Measurements from ENCODE around the gene EMC8. TPM values are rescaled to one million over a fixed set of nuclear protein-coding genes. Genes with fewer than 3 reads are reported as not detected.

The EMC8 gene
- total and polyA plus RNA-seq, 8 donors = 1.8 to 38.8 (median 16.4) TPM

DNA sequence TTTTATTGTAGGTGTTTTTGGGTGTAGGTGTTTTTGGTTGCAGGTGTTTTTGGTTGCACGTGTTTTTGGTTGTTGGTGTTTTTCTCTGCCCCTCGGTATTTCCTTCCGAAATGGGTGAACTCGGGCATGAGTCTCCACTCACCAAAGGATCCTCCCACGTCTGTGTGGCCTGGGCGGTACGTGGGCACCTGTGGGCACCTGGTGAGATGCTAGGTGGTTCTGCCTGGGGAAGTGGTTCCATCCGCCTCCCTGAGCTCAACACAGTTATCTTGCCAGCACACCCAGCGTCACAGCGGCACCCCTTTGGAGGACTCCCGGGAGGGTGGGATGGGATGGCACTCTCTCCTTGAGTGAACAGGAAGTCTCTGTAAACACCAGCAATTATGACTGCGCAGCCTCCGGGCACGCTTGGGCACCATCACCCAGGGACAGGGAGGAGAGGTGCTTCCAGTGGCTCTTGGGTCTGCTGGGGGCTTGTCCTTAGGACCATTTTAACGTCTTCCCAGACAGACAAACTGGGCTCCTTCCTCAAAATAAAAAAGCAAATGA is 29.9 kb upstream of the EMC8 start:
- intact Hi-C loops (cut with DNase I; ENCODE audit: low total_unique reads) = loop anchor here (10.0 kb wide), 1 partner anchor 696 kb away; no protein-coding TSS in a partner anchor
- no peak for DNase-seq
- Histone ChIP-seq H3K4me3 (no peak overlapping the region), H3K9me3 (no peaks in the 10 kb centered on the region), H3K27ac (no peak overlapping the region), H3K27me3 (peaks cover 0 to 35% (median 0%) of the 10 kb centered on the region in 3 donors), H3K4me1 (peaks cover 0 to 10% (median 4%) of the 10 kb centered on the region in 4 donors), H3K36me3 (no peaks in the 10 kb centered on the region)
- 67 to 81% (median 80%) methylated on average over 12 to 15 of the region's 15 CpGs for WGBS, 5 donors
- TF ChIP-seq EP300 (IDR thresholded peaks at IDR 0.05) = no peak
- TF ChIP-seq, protein P1, sequence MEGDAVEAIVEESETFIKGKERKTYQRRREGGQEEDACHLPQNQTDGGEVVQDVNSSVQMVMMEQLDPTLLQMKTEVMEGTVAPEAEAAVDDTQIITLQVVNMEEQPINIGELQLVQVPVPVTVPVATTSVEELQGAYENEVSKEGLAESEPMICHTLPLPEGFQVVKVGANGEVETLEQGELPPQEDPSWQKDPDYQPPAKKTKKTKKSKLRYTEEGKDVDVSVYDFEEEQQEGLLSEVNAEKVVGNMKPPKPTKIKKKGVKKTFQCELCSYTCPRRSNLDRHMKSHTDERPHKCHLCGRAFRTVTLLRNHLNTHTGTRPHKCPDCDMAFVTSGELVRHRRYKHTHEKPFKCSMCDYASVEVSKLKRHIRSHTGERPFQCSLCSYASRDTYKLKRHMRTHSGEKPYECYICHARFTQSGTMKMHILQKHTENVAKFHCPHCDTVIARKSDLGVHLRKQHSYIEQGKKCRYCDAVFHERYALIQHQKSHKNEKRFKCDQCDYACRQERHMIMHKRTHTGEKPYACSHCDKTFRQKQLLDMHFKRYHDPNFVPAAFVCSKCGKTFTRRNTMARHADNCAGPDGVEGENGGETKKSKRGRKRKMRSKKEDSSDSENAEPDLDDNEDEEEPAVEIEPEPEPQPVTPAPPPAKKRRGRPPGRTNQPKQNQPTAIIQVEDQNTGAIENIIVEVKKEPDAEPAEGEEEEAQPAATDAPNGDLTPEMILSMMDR (IDR thresholded peaks at IDR 0.05) = no peak

DNA sequence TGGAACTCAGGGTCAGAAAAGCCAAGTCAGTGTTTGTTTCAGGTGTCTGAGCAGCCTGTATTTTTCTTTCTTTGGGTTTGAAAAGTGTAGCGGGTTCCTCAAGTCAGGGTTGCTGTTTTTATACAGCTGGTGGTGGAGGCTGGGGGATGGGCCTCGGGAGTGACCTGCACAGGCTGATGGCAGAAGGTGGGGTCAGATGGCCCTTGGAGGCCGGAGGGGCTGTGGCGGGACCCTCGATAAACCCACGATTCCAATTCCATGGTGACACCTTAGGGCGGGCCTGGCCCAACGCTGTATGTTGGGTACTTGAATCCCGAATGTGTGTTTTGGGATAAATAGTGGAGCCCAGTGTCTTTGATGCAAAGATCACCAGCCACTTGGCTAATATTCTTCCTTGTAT is 28.8 kb upstream of the EMC8 start:
- intact Hi-C loops (cut with DNase I; ENCODE audit: low total_unique reads) = loop anchor here (10.0 kb wide), 1 partner anchor 697 kb away; no protein-coding TSS in a partner anchor
- Histone ChIP-seq H3K36me3 (no peaks in the 10 kb centered on the region), H3K9me3 (no peaks in the 10 kb centered on the region), H3K4me1 (peaks cover 0 to 10% (median 2%) of the 10 kb centered on the region in 4 donors), H3K4me3 (no peak overlapping the region), H3K27ac (no peak overlapping the region), H3K27me3 (peaks cover 0 to 28% (median 0%) of the 10 kb centered on the region in 3 donors)
- no peak for DNase-seq
- TF ChIP-seq, protein P1 (IDR thresholded peaks at IDR 0.05) = no peak
- no peak for TF ChIP-seq POLR2AphosphoS5 (IDR thresholded peaks at IDR 0.05)
- TF ChIP-seq EP300 (IDR thresholded peaks at IDR 0.05) = no peak
- no peak for TF ChIP-seq POLR2A (IDR thresholded peaks at IDR 0.05)
- 66 to 77% (median 72%) methylated on average over 9 of the region's 9 CpGs for WGBS, 5 donors

DNA sequence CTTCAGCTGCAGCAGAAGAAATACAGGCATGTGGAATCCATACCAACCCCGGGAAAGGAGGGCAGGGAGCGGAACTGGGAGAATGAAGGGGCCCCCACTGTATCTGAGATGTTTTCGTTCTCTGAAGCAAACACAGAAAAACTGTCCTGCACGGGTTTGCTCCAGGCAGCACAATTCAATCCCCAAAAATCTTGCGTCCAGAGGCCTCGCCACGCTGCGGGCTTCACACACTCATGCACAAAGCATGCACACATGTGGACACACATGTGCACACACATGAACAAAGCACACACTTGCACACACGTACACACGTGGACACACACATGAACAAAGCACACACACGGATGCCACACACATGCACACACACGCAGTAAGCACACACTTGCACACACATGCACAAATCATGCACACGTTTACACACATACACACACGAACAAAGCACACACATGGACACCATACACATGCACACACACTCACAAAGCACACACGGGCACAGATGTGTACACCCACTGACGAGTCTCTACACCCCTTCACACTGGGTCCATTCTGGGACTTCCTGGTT is 27.4 kb upstream of the EMC8 start:
- TF ChIP-seq POLR2A (IDR thresholded peaks at IDR 0.05) = no peak
- no peak for TF ChIP-seq EP300 (IDR thresholded peaks at IDR 0.05)
- TF ChIP-seq, protein P1 (IDR thresholded peaks at IDR 0.05) = no peak
- no peak for TF ChIP-seq POLR2AphosphoS5 (IDR thresholded peaks at IDR 0.05)
- H3K9me3 ChIP-seq = no peaks in the 10 kb centered on the region
- H3K27me3 ChIP-seq = peaks cover 0 to 17% (median 0%) of the 10 kb centered on the region in 3 donors
- DNase-seq = no peak
- WGBS, 5 donors = 85 to 88% (median 87%) methylated on average over 16 of the region's 16 CpGs
- H3K36me3 ChIP-seq = no peaks in the 10 kb centered on the region
- intact Hi-C loops (cut with DNase I; ENCODE audit: low total_unique reads) = loop anchor here (10.0 kb wide), 1 partner anchor 698 kb away; no protein-coding TSS in a partner anchor
- H3K4me3 ChIP-seq = no peak overlapping the region
- no peak overlapping the region for H3K27ac ChIP-seq
- H3K4me1 ChIP-seq = peaks cover 0 to 15% (median under 1%) of the 10 kb centered on the region in 4 donors

DNA sequence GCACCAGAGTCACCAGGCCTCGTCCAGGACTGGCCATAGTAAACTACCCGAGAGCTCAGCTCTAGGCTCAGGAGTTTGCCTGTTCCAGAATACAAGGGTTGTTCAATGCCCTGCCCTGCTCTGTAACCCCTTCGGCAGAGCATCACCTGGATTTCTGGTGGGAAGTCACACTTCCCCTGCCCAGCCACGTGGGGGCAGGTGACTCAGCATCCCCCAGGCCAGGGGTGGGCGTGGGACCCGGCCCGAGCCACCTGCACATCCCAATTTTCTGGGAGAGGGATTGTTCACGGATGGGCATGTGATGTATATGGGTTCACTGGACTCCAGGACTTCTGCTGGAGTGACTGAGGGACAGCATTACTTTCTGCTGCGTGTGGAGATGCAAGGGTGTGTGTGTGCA is 26.0 kb upstream of the EMC8 start:
- Histone ChIP-seq H3K4me1 (peaks cover 0 to 25% (median 5%) of the 10 kb centered on the region in 4 donors), H3K27ac (no peak overlapping the region), H3K27me3 (peaks cover 0 to 23% (median 0%) of the 10 kb centered on the region in 3 donors), H3K9me3 (no peaks in the 10 kb centered on the region), H3K4me3 (no peak overlapping the region), H3K36me3 (no peaks in the 10 kb centered on the region)
- TF ChIP-seq POLR2A (IDR thresholded peaks at IDR 0.05) = no peak
- no peak for TF ChIP-seq EP300 (IDR thresholded peaks at IDR 0.05)
- no peak for TF ChIP-seq POLR2AphosphoS5 (IDR thresholded peaks at IDR 0.05)
- TF ChIP-seq, protein P1 (IDR thresholded peaks at IDR 0.05) = no peak
- no peak for DNase-seq
- WGBS, 5 donors = 54 to 81% (median 68%) methylated on average over 6 to 9 of the region's 9 CpGs
- intact Hi-C loops (cut with DNase I; ENCODE audit: low total_unique reads) = loop anchor here (10.0 kb wide), 1 partner anchor 699 kb away; no protein-coding TSS in a partner anchor

Measured in stomach (tissue), 9 donors.